HUES6 (cell line): ENCODE results near the gene STK35.

Experiments
- H3K27ac ChIP-seq: 2 replicates; pipeline ENCODE4 v1.7.0; 2013; ENCODE audit warnings: low read depth, mild to moderate bottlenecking, low read length, inconsistent platforms
- H3K27me3 ChIP-seq: 2 replicates; pipeline ENCODE4 v1.6.1; 2013; ENCODE audit warnings: low read length; ENCODE audit not compliant: control insufficient read depth, insufficient read depth
- H3K36me3 ChIP-seq: 2 replicates; pipeline ENCODE4 v1.6.1; 2013; ENCODE audit warnings: low read length; ENCODE audit not compliant: control insufficient read depth, insufficient read depth
- H3K4me1 ChIP-seq: 2 replicates; pipeline ENCODE4 v1.6.1; 2013; ENCODE audit warnings: low read length; ENCODE audit not compliant: control insufficient read depth, insufficient read depth
- H3K4me3 ChIP-seq: 2 replicates; pipeline ENCODE4 v1.5.1; 2013; ENCODE audit warnings: low read depth, low read length
- H3K9ac ChIP-seq: one replicate; pipeline ENCODE4 v1.6.1; 2013; ENCODE audit warnings: mild to moderate bottlenecking, low read length
- H3K9me3 ChIP-seq: 2 replicates; pipeline ENCODE4 v1.6.1; 2013; ENCODE audit warnings: low read depth, low read length; ENCODE audit not compliant: control insufficient read depth, insufficient read depth

The STK35 gene

DNA sequence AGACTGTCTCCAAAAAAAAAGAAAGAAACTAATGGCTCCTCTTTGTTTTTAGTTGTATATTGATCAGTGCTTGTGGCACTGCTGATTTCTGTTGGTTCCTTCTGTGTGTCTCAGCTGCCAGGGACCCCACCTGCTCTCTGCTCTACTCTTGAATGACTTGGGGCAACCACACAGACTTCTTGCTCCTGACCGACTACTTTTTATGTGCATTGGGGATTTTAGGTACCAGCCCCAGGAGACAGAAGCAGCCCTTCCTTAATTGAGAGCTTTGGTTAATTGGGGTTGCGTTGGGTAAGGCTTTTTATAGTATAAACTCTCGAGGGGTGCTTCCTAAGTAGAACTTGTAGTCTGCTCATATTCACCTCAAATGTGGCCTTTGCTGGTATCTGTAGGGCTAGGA is 6.9 kb downstream of the STK35 start:
- no peak overlapping the region for H3K27ac ChIP-seq
- no peaks in the 10 kb centered on the region for H3K27me3 ChIP-seq
- H3K4me1 ChIP-seq: peaks cover 22% of the 10 kb centered on the region
- no peak overlapping the region for H3K4me3 ChIP-seq
- H3K9me3 ChIP-seq: no peaks in the 10 kb centered on the region
- H3K9ac ChIP-seq: no peak overlapping the region
- H3K36me3 ChIP-seq: peaks cover 51% of the 10 kb centered on the region

- H3K36me3 ChIP-seq: peaks cover 56% of the 10 kb centered on the region
- H3K9ac ChIP-seq: no peak overlapping the region
- H3K9me3 ChIP-seq: no peaks in the 10 kb centered on the region
- H3K27me3 ChIP-seq: no peaks in the 10 kb centered on the region
- H3K27ac ChIP-seq: no peak overlapping the region
- H3K4me1 ChIP-seq: peaks cover 18% of the 10 kb centered on the region
- no peak overlapping the region for H3K4me3 ChIP-seq
Observed at GRCh38 chr20:2108987-2109386, 7.4 kb downstream of the STK35 start.

GRCh38 chr20:2109425-2110210 is 8.0 kb downstream of the STK35 start:
- no peak overlapping the region for H3K27ac ChIP-seq
- H3K4me1 ChIP-seq: peaks cover 12% of the 10 kb centered on the region

DNA sequence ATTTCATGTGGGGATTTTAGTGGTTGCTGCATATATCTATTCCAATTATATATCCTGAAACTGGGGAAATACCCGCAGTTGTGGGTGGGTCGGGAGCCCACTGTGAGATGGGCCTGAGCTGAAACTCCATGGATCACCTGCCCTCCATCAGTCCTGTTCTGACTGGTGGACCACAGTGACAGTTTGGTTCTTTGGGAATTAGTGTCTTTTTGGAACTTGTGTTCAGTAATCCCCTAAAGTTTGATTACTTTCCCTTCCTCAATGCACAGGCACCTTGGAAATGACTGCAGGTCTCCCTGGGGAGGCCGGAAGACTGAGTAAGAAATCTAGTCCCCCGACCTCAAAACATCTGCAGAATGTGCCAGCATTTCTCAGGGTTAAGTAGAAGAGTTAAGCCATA is 11.3 kb downstream of the STK35 start:
- Histone ChIP-seq H3K27me3 (no peaks in the 10 kb centered on the region), H3K9ac (no peak overlapping the region), H3K27ac (no peak overlapping the region), H3K4me1 (peaks cover 11% of the 10 kb centered on the region), H3K36me3 (peaks cover 54% of the 10 kb centered on the region), H3K9me3 (no peaks in the 10 kb centered on the region), H3K4me3 (no peak overlapping the region)

More at GRCh38 chr20:2109425-2110210, 8.0 kb downstream of the STK35 start:
- no peaks in the 10 kb centered on the region for H3K27me3 ChIP-seq
- H3K4me3 ChIP-seq: no peak overlapping the region
- H3K9me3 ChIP-seq: no peaks in the 10 kb centered on the region
- peaks cover 56% of the 10 kb centered on the region for H3K36me3 ChIP-seq
- no peak overlapping the region for H3K9ac ChIP-seq

- H3K36me3 ChIP-seq: peaks cover 57% of the 10 kb centered on the region
- H3K9me3 ChIP-seq: no peaks in the 10 kb centered on the region
- peaks cover 4% of the 10 kb centered on the region for H3K4me1 ChIP-seq
- H3K27me3 ChIP-seq: no peaks in the 10 kb centered on the region
- no peak overlapping the region for H3K4me3 ChIP-seq
- H3K27ac ChIP-seq: no peak overlapping the region
- H3K9ac ChIP-seq: no peak overlapping the region
Observed at GRCh38 chr20:2114127-2114959, 12.7 kb downstream of the STK35 start.

DNA sequence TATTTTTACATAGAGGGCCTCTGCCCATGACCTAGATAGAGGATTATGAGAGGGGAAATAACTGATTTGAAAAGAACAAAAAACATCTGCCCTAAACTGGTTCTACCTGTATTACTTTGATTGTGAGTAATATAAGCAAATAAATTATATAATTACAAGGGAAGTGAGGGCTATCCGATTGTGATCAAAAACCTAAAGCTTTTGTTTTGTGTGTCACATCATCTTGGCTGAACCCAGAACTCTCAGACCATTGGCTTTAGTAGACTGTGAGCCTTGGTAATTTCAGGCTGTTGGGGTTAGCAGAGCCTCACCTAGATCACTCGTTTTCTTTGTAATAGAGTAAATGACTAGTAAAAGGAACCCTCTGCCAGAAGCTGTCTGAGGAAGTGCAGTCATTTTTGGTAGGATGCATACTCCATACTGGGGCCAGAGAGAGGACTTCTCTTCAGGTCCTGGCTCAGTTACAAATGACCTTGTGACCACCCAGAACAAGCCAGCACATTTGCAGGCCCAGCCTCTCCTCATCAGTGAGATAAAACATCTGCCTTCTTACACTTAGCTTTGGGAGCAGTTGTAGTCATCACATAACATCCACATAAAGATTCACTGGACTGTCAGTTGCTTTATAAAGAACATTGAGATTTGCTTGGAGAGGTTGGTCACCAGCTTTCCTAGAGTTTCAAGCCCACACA is 13.5 kb downstream of the STK35 start:
- Histone ChIP-seq H3K27ac (no peak overlapping the region), H3K4me3 (no peak overlapping the region), H3K27me3 (no peaks in the 10 kb centered on the region), H3K4me1 (peaks cover 2% of the 10 kb centered on the region), H3K9me3 (no peaks in the 10 kb centered on the region), H3K9ac (no peak overlapping the region), H3K36me3 (peaks cover 58% of the 10 kb centered on the region)

DNA sequence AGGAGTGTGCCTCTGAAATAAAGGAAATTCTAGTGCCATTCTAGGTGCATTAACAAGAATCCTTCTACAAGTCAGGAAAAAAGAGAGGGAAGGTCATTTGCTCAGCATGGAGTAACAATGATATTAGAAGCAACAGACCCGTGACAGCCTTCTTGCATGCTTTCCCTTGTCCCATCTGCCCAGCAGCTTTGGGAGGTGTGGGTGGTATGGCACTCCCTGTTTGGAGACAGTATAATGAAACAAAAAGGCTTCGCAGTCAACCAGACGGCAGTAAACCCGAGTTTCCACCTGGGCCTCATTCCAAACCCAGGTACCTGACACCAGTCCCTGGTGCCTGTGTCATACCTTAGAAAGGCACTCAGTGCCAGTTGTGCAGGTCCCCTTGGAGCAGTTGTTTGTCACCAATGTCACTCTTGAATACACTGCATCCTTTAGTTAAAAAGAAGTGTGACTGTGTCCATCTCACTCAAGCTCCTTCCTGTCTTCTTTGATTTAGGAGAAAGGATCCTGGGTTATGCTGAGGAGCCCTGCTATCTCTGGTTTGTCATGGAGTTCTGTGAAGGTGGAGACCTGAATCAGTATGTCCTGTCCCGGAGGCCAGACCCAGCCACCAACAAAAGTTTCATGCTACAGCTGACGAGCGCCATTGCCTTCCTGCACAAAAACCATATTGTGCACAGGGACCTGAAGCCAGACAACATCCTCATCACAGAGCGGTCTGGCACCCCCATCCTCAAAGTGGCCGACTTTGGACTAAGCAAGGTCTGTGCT is 14.7 kb downstream of the STK35 start:
- H3K36me3 ChIP-seq: peaks cover 61% of the 10 kb centered on the region

GRCh38 chr20:2118783-2119182 is 17.2 kb downstream of the STK35 start:
- H3K4me1 ChIP-seq: no peaks in the 10 kb centered on the region
- H3K4me3 ChIP-seq: no peak overlapping the region
- no peaks in the 10 kb centered on the region for H3K9me3 ChIP-seq
- H3K9ac ChIP-seq: no peak overlapping the region
- no peaks in the 10 kb centered on the region for H3K27me3 ChIP-seq
- H3K36me3 ChIP-seq: peaks cover 45% of the 10 kb centered on the region
- H3K27ac ChIP-seq: no peak overlapping the region

More for the DNA sequence above, 14.7 kb downstream of the STK35 start:
- Histone ChIP-seq H3K27ac (no peak overlapping the region), H3K4me1 (no peaks in the 10 kb centered on the region; the same call in 1 of the 2 replicates), H3K4me3 (no peak overlapping the region), H3K27me3 (no peaks in the 10 kb centered on the region), H3K9me3 (no peaks in the 10 kb centered on the region), H3K9ac (no peak overlapping the region)

- no peak overlapping the region for H3K9ac ChIP-seq
- H3K4me3 ChIP-seq: no peak overlapping the region
- no peaks in the 10 kb centered on the region for H3K9me3 ChIP-seq
- H3K36me3 ChIP-seq: peaks cover 16% of the 10 kb centered on the region
- H3K4me1 ChIP-seq: no peaks in the 10 kb centered on the region
- no peaks in the 10 kb centered on the region for H3K27me3 ChIP-seq
- no peak overlapping the region for H3K27ac ChIP-seq
Observed at GRCh38 chr20:2122936-2123335, 21.3 kb downstream of the STK35 start.

GRCh38 chr20:2123720-2124119 is 22.1 kb downstream of the STK35 start:
- Histone ChIP-seq H3K36me3 (peaks cover 10% of the 10 kb centered on the region), H3K27me3 (no peaks in the 10 kb centered on the region), H3K9ac (no peak overlapping the region), H3K27ac (no peak overlapping the region), H3K4me3 (no peak overlapping the region), H3K4me1 (no peaks in the 10 kb centered on the region), H3K9me3 (no peaks in the 10 kb centered on the region)
